ENCODE data around the gene KRT10.
"Not testable (repeated sequence)": the region's sequence is repeated elsewhere in the genome, so short reads cannot be mapped to it uniquely, and the experiment has no call there.

Gene KRT10

DNA sequence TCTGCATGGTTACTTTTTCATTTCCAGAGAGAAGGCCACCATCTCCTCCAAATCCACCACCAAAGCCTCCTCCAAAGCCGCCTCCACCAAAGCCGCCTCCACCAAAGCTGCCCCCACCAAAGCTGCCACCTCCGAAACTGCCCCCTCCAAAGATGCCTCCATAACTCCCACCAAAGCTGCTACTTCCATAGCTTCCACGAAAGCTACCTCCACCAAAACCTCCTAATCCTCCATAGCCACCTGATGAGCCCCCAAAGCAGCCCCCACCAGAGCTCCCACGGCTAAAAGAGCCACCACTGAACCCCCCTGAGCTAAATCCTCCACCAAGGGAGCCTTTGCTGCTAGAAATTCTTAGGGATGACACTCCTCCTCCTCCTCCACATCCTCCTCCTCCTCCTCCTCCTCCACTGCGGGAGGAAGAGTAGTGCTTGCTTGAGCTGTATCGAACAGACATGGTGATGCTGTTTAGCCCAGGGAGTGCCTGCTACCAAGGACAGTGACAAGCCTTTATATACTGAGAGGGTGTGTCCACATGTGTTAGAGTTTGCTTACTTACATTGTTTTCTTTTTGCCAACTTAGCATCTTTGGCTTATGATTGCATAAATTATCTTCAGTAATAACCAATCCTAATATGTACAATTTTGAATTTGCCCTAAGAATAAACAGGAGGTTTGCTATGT is at the start of gene KRT10:
Gene KRT10, minus strand, starts transcription at position 483 of the 681 bp plus-strand sequence. Its CDS starts 29 bp downstream, at position 454.
- DNase-seq = no peak

DNA sequence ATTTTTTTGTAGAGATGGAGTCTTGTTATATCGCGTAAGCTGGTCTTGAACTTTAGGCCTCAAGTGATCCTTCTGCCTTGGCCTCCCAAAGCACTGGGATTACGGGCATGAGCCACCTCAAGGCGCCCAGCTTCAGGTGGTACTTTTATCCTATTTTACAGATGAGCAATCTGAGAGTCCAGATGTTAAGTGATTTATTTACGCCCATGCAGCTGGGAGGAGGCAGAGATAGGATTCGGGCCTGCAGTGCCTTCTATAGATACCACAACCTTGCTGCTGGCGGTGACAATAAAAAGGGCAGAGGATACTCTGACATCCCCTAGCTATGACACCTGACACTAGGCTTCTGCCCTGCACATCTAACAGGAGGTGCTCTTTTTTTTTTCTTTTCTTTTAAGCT is 48.9 kb upstream of the KRT10 start:
- DNase-seq = no peak

DNA sequence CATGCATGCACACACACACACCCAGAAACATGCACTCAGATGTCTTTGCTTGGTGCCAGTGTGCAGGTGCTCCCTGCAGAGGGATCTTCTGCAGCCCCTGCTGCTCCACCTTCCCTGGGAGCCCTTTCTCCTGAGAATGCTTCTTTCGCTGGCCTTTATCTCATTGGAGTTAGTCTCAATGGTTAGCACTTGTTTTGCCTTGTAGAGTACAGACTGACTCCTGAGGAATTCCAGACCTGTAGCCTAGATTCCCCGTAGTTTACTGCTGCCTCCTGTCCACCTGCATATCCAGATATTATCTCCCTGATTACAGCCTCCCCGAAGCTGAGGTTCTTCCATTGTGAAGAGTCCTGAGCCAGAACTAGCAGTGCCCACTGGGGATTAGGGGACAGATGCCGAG is 47.7 kb upstream of the KRT10 start:
- no peak for DNase-seq

- DNase-seq = no peak
Measured at GRCh38 chr17:40866838-40867237, 44.4 kb upstream of the KRT10 start, which contains the start of gene KRT12. Gene KRT12, minus strand, starts transcription at chr17:40867223. Its CDS starts 37 bp downstream, at chr17:40867186.

- no peak for DNase-seq
Measured at GRCh38 chr17:40864661-40865390, 42.4 kb upstream of the KRT10 start.

DNA sequence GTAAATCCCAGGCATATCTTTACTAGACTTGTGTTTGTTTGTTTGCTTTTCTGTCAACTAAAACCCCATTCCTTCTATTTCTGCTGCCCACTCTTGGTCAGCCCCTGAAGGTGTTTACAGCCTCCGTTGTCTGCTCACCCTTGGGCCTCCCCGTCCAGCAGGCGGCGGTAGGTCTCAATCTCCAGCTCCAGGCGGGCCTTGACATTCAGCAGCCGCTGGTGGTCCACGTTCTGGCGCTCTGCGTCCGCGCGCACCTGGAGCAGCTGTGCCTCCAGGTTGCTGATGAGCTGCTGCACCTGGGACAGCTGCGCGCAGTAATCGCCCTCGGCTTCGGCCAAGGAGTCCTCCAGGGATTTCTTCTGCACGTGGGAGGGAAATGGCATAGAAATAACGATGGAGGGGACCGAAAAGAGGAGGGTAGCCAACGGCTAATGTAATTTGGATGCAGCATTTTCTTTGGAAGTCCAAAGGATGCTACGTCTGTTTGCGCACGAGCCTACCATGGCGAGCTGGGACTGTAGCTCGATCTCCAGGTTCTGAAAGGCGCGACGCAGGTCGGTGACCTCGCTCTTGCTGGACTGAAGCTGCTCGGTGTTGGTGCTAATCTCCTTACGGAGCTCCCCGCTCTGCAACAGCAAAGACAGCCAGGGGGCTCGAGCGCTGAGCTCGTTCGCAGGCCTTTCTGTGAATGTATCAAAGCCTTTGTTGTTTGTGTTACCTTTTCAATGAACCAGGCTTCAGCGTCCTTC is 40.7 kb upstream of the KRT10 start:
- no peak for DNase-seq

- DNase-seq = no peak
Measured at GRCh38 chr17:40859536-40859935, 37.1 kb upstream of the KRT10 start.

GRCh38 chr17:40858667-40859066 is 36.3 kb upstream of the KRT10 start:
- not testable (repeated sequence) for DNase-seq

DNA sequence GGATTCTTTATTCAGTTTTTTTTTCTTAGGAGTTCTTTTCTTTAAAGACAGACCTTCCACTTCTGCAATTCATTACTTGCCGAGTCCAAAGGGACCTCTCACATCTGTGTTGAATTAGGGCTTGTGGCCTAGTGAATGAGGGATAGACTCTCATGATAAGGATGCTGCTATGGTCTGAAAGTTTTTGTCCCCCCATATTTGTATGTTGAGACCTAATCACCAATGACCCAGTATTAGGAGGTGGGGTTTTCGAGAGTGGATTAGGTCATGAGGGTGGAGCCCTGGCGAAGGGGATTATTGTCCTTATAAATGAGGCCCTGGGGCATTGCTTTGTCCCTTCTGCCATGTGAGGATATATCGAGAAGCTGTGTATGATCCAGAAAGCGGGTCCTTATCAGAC is 35.1 kb upstream of the KRT10 start:
- no peak for DNase-seq

- DNase-seq = no peak
Measured at GRCh38 chr17:40854175-40854814, 31.9 kb upstream of the KRT10 start.

GRCh38 chr17:40852364-40852763 is 29.9 kb upstream of the KRT10 start:
- DNase-seq = no peak

GRCh38 chr17:40850293-40850972 is 28.0 kb upstream of the KRT10 start:
- no peak for DNase-seq

GRCh38 chr17:40849723-40850122 is 27.3 kb upstream of the KRT10 start:
- no peak for DNase-seq

DNA sequence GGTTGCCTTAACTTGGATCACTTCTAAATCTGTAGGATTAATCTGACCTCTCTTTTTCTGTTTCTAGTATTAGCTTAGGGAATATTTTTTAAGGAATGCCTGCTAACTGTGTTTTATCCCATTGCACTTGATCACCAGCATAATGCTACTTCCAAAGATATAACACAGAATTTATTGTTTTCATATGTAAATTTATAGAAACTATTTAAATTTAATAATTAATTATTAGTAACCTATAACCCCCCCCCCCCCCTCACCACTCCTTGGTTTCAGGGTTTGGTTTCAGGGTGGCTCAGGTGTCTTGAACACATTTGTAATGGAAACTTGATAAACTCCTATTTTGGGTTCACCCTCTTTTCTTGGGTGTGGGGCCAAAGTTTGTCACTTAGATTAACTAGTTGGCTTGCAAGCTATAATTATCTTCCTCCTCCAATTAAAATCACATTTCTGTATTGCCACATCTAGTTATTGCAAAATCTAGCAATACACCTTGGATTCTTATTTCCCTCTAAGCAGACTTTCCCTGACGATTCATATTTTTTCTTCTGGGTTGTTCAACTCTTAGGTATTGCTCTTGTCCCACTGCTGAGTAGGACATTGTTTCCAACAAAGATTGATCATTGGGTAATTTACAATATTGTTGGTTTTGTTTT is 26.3 kb upstream of the KRT10 start:
- DNase-seq = no peak

GRCh38 chr17:40846515-40847144 is 24.2 kb upstream of the KRT10 start:
- DNase-seq = no peak

- no peak for DNase-seq
Measured at GRCh38 chr17:40844671-40845107, 22.3 kb upstream of the KRT10 start.

GRCh38 chr17:40843242-40843641 is 20.8 kb upstream of the KRT10 start:
- no peak for DNase-seq

GRCh38 chr17:40841246-40841645 is 18.8 kb upstream of the KRT10 start:
- DNase-seq = no peak

DNA sequence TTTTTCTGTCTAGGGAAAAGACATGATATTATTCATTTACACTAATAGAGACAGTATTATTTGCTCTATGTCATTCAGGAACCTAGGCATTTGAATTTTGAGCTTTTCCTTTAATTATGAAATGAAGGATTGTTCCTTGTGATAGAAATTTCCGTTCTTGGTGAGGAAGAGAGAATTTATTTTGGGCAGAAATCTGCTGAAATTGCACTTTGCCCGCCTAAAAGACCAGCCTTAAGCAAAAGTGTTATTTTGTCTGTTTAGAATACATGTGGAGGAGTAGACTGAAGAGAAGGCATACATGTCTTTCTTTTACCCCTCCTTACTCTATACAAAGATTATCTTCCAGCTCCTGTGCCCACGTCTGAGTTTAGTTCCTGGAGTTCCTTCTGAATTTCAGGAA is 16.8 kb upstream of the KRT10 start:
- no peak for DNase-seq

DNA sequence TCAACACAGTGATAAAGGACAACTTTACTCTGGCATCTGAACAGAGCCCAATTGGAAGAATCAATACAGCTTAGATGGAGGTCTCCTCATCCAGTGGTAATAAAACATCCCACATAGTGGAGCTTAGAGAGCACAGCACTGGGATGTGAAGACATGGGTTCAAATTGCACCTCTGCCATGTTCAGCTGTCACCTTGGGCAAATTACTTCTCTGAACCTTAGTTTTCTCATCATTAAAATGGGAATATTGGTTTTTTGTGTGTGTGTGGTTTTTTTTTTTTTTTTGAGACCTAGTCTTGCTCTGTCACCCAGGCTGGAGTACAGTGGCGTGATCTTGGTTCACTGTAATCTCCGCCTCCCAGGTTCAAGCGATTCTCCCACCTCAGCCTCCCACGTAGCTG is 13.6 kb upstream of the KRT10 start:
- DNase-seq = no peak

- DNase-seq = no peak
Measured at GRCh38 chr17:40833882-40834281, 11.5 kb upstream of the KRT10 start.

DNA sequence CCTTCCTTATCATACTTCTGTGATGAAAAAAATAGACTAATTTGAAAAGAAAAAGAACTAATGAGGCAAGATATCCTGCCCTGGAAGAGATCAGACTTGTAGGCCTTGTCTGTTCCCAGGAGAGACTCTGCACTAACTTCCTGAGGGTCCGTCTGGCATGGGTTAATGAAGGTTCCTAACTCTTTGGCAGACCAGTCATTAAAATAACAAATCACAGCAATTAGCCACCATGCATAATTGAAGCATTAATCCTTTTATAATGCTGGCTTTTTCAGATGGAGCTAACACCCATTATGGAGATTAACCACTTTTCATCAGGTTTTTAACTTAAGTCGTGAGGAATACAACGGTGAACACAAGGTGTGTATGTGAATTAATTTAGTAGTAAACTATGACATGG is 10.4 kb upstream of the KRT10 start:
- no peak for DNase-seq

Measured in stimulated activated naive CD4-positive, alpha-beta T cell treated with Interleukin-2 at 50 U/mL for 16 hours (primary cell).